NOMO-1 treated with dmso at 0.1 percent for 144 hours (cell line): ENCODE results near the gene CHST9.
"Not testable (repeated sequence)": the region's sequence is repeated elsewhere in the genome, so short reads cannot be mapped to it uniquely, and the experiment has no call there.

ENCODE experiments used
- DNase-seq: peaks from one replicate; lab custom pipeline; 2025; ENCODE audit not compliant: unreplicated experiment; lab: John Stamatoyannopoulos, UW

Gene CHST9

GRCh38 chr18:27175245-27175644, 9.9 kb downstream of the CHST9 start:
- no peak for DNase-seq

- no peak for DNase-seq
These were observed 13.1 kb downstream of the CHST9 start for GRCh38 chr18:27171993-27172392.

GRCh38 chr18:27165412-27165811, 19.7 kb downstream of the CHST9 start:
- no peak for DNase-seq

- DNase-seq, result no peak
These were observed 20.2 kb downstream of the CHST9 start for GRCh38 chr18:27164905-27165304.

- DNase-seq, result not testable (repeated sequence)
These were observed 21.9 kb downstream of the CHST9 start for GRCh38 chr18:27163197-27163716.

GRCh38 chr18:27149240-27149639, 35.9 kb downstream of the CHST9 start:
- DNase-seq, result not testable (repeated sequence)

- DNase-seq, result no peak
These were observed 40.4 kb downstream of the CHST9 start for GRCh38 chr18:27144672-27145071.

- DNase-seq, result no peak
These were observed 41.4 kb downstream of the CHST9 start for GRCh38 chr18:27143580-27144287.

GRCh38 chr18:27142891-27143290, 42.2 kb downstream of the CHST9 start:
- no peak for DNase-seq

- no peak for DNase-seq
These were observed 43.2 kb downstream of the CHST9 start for GRCh38 chr18:27141876-27142275.

- DNase-seq, result no peak
These were observed 47.0 kb downstream of the CHST9 start for GRCh38 chr18:27138079-27138478.

GRCh38 chr18:27136208-27136535, 48.9 kb downstream of the CHST9 start:
- DNase-seq, result no peak

GRCh38 chr18:27135504-27136207, 49.5 kb downstream of the CHST9 start:
- DNase-seq, result no peak

- DNase-seq, result no peak
These were observed 55.0 kb downstream of the CHST9 start for GRCh38 chr18:27130065-27130630.

GRCh38 chr18:27124196-27124595, 60.9 kb downstream of the CHST9 start:
- no peak for DNase-seq

GRCh38 chr18:27121108-27121507, 64.0 kb downstream of the CHST9 start:
- no peak for DNase-seq

- DNase-seq, result no peak
These were observed 64.9 kb downstream of the CHST9 start for GRCh38 chr18:27120246-27120645.

- no peak for DNase-seq
These were observed 66.1 kb downstream of the CHST9 start for GRCh38 chr18:27118973-27119372.

- DNase-seq, result no peak
These were observed 70.3 kb downstream of the CHST9 start for GRCh38 chr18:27114842-27115241.

- no peak for DNase-seq
These were observed 71.8 kb downstream of the CHST9 start for GRCh38 chr18:27113358-27113757.

- no peak for DNase-seq
These were observed 74.8 kb downstream of the CHST9 start for GRCh38 chr18:27110319-27110718.

GRCh38 chr18:27109451-27109850, 75.7 kb downstream of the CHST9 start:
- no peak for DNase-seq
